Neutrophil (primary cell): ENCODE data around the gene NES.
"Not testable (repeated sequence)": the region's sequence is repeated elsewhere in the genome, so short reads cannot be mapped to it uniquely, and the experiment has no call there.

Experiments
- H3K27ac ChIP-seq: fragments of 200-600 bp; sonication (generic); 2 replicates; pipeline ENCODE4 v1.5.1; 2016; ENCODE audit warnings: mild to moderate bottlenecking, moderate library complexity
- H3K27me3 ChIP-seq: fragments of 200-600 bp; sonication (generic); 2 replicates; pipeline ENCODE4 v1.6.0; 2016; ENCODE audit warnings: mild to moderate bottlenecking
- H3K36me3 ChIP-seq: fragments of 200-600 bp; sonication (generic); 2 replicates; pipeline ENCODE4 v1.5.1; 2017
- H3K4me1 ChIP-seq, 2 experiments: fragments of 200-600 bp in 1 of 2; sonication (generic) in 1 of 2; 1 replicate in 1 of 2; 2 replicates in 1 of 2; pipeline versions ENCODE4 v1.5.1 to v1.6.1; 2013 to 2016; ENCODE audit warnings: low read depth in 1 of 2, low read length in 1 of 2, mild to moderate bottlenecking in 1 of 2, moderate library complexity in 1 of 2; ENCODE audit not compliant: control insufficient read depth in 1 of 2, insufficient read depth in 1 of 2
- H3K4me3 ChIP-seq, 2 experiments: fragments of 200-600 bp in 1 of 2; sonication (generic) in 1 of 2; 1 replicate in 1 of 2; 2 replicates in 1 of 2; pipeline ENCODE4 v1.5.1; 2013 to 2016; ENCODE audit warnings: low read depth in 1 of 2, low read length in 1 of 2, mild to moderate bottlenecking in 1 of 2, moderate library complexity in 1 of 2
- H3K9me3 ChIP-seq: fragments of 200-600 bp; sonication (generic); 2 replicates; pipeline ENCODE4 v1.5.1; 2016
- CTCF ChIP-seq: fragments of 200-600 bp; sonication (generic); IDR thresholded peaks from 2 replicates; pipeline ENCODE4 v1.5.1; 2016; ENCODE audit warnings: antibody characterized with exemption

The NES gene

GRCh38 chr1:156639601-156640101 is 37.6 kb downstream of the NES start:
- H3K36me3 ChIP-seq, result no peaks in the 10 kb centered on the region
- no peak overlapping the region for H3K4me3 ChIP-seq
- H3K9me3 ChIP-seq, result no peaks in the 10 kb centered on the region
- H3K27ac ChIP-seq, result no peak overlapping the region
- H3K4me1 ChIP-seq, result no peaks in the 10 kb centered on the region
- peaks cover 97% of the 10 kb centered on the region for H3K27me3 ChIP-seq
- TF ChIP-seq CTCF, result no peak

- TF ChIP-seq CTCF, result no peak
- H3K9me3 ChIP-seq, result no peaks in the 10 kb centered on the region
- H3K4me1 ChIP-seq, result no peaks in the 10 kb centered on the region
- no peaks in the 10 kb centered on the region for H3K36me3 ChIP-seq
- no peak overlapping the region for H3K27ac ChIP-seq
- peaks cover 97% of the 10 kb centered on the region for H3K27me3 ChIP-seq
- H3K4me3 ChIP-seq, result no peak overlapping the region
Observed at GRCh38 chr1:156638189-156638985, 38.8 kb downstream of the NES start.

GRCh38 chr1:156632355-156632754 is 44.9 kb downstream of the NES start:
- no peaks in the 10 kb centered on the region for H3K4me1 ChIP-seq
- no peaks in the 10 kb centered on the region for H3K36me3 ChIP-seq
- H3K4me3 ChIP-seq, result no peak overlapping the region
- no peaks in the 10 kb centered on the region for H3K9me3 ChIP-seq
- H3K27ac ChIP-seq, result no peak overlapping the region
- peaks cover 97% of the 10 kb centered on the region for H3K27me3 ChIP-seq
- TF ChIP-seq CTCF, result no peak

GRCh38 chr1:156631152-156631551 is 46.1 kb downstream of the NES start:
- peaks cover 100% of the 10 kb centered on the region for H3K27me3 ChIP-seq

GRCh38 chr1:156629823-156630449 is 47.3 kb downstream of the NES start:
- TF ChIP-seq CTCF, result no peak
- peaks cover 100% of the 10 kb centered on the region for H3K27me3 ChIP-seq
- no peaks in the 10 kb centered on the region for H3K36me3 ChIP-seq
- H3K4me3 ChIP-seq, result no peak overlapping the region
- H3K27ac ChIP-seq, result no peak overlapping the region
- H3K4me1 ChIP-seq, result peaks cover 0 to 8% of the 10 kb centered on the region in 2 experiments
- H3K9me3 ChIP-seq, result no peaks in the 10 kb centered on the region

More at GRCh38 chr1:156631152-156631551, 46.1 kb downstream of the NES start:
- not testable (repeated sequence) for H3K9me3 ChIP-seq, H3K36me3 ChIP-seq, H3K4me1 ChIP-seq, H3K27ac ChIP-seq, H3K4me3 ChIP-seq

GRCh38 chr1:156627313-156627880 is 49.8 kb downstream of the NES start:
- peaks cover 100% of the 10 kb centered on the region for H3K27me3 ChIP-seq
- H3K36me3 ChIP-seq, result no peaks in the 10 kb centered on the region
- no peak overlapping the region for H3K27ac ChIP-seq
- no peaks in the 10 kb centered on the region for H3K9me3 ChIP-seq
- H3K4me3 ChIP-seq, result no peak overlapping the region
- peaks cover 0 to 14% of the 10 kb centered on the region in 2 experiments for H3K4me1 ChIP-seq
- TF ChIP-seq CTCF, result no peak
